ENCODE results near the gene ZNF792.
A peak's percentile ranks its signal among the peaks of the same experiment; 100 is the strongest.
"Not testable (repeated sequence)": the region's sequence is repeated elsewhere in the genome, so short reads cannot be mapped to it uniquely, and the experiment has no call there.

ZNF792 gene

DNA sequence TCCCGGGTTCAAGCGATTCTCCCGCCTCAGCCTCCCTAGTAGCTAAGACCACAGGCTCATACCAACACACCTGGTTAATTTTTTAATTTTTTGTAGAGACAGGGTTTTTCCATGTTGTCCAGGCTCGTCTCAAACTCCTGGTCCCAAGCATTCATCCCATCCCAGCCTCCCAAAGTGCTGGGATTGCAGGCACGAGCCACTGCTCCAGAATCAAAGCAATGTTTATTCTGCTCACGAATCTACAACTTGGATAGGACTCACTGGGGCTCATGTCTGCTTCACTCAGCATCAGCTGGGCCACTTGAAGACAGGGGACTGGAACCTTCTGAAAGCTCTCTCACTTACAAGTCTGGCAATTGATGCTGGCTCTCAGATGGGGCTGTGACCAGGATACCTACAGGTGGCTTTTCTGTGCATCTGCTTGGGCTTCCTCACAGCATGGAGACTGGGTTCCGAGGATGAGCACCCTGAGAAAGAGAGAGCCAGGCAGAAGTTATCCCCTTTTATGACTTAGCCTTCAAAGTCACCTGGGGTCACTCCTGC, 8.2 kb upstream of the ZNF792 start:
- Histone ChIP-seq H4K8ac (ENCODE audit: low read depth, low read length) (no peak overlapping the region), H2BK5ac (ENCODE audit: low read depth, low read length, poor library complexity) (no peak overlapping the region), H3K4me2 (ENCODE audit: low read length) (no peak overlapping the region), H3K4me3 (ENCODE audit: low read depth, low read length) (no peak overlapping the region), H3K23ac (ENCODE audit: low read length) (no peak overlapping the region), H3K27ac (ENCODE audit: low read depth, low read length) (no peak overlapping the region), H3K79me2 (ENCODE audit: control insufficient read depth, insufficient read depth, low read length, poor library complexity) (no peaks in the 10 kb centered on the region), H3K18ac (ENCODE audit: low read length) (no peak overlapping the region), H3K79me1 (ENCODE audit: low read length) (no peaks in the 10 kb centered on the region), H3K9me3 (ENCODE audit: insufficient read depth, low read depth, low read length) (peaks cover 17% of the 10 kb centered on the region), H3K14ac (ENCODE audit: low read length) (no peak overlapping the region), H3K4me1 (ENCODE audit: control insufficient read depth in 1 of 2, insufficient read depth in 2 of 2, low read length in 2 of 2) (no peaks in the 10 kb centered on the region), H2BK12ac (ENCODE audit: low read length) (no peak overlapping the region), H4K91ac (ENCODE audit: low read depth, low read length) (no peak overlapping the region), H2AK5ac (ENCODE audit: low read length) (no peak overlapping the region), H3K36me3 (ENCODE audit: control insufficient read depth in 1 of 2, insufficient read depth in 2 of 2, low read length in 2 of 2) (no peaks in the 10 kb centered on the region), H3K4ac (ENCODE audit: low read depth, low read length) (no peak overlapping the region), H2AFZ (ENCODE audit: insufficient read depth, low read length, poor library complexity) (no peak overlapping the region), H3K9ac (ENCODE audit: low read length) (no peak overlapping the region), H4K12ac (ENCODE audit: low read depth, low read length) (no peak overlapping the region), H3K27me3 (ENCODE audit: insufficient read depth, low read length) (no peaks in the 10 kb centered on the region), H2BK120ac (ENCODE audit: insufficient read depth, low read length, poor library complexity) (no peak overlapping the region)
- WGBS (ENCODE audit: extremely low coverage, insufficient coverage, insufficient read length) = no CpG with 5 or more reads among the region's 7 CpGs
- no peak for DNase-seq

DNA sequence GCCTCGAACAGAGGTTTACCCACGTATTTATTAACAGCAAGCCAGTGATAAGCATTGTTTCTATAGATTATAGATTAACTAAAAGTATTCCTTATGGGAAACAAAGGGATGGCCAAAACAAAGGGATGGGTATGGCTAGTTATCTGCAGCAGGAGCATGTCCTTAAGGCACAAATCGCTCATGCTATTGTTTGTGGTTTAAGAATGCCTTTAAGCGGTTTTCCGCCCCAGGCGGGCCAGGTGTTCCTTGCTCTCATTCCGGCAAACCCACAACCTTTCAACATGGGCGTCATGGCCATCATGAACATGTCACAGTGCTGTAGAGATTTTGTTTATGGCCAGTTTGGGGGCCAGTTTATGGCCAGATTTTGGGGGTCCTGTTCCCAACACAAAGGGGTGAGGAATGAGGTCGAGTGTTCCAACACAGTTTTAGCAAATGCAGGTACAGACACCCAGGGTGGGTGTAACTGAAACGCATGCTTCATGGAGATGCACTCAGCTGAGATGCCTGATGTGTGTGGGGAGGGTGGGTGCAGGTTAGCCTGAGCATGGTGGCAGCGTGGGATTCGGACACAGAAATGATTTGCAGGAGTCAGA, 6.3 kb upstream of the ZNF792 start:
- peak in 1 of 2 donors; percentile 23 for DNase-seq
- not testable (repeated sequence) for H2AK5ac ChIP-seq (ENCODE audit: low read length); H3K4ac ChIP-seq (ENCODE audit: low read depth, low read length)

DNA sequence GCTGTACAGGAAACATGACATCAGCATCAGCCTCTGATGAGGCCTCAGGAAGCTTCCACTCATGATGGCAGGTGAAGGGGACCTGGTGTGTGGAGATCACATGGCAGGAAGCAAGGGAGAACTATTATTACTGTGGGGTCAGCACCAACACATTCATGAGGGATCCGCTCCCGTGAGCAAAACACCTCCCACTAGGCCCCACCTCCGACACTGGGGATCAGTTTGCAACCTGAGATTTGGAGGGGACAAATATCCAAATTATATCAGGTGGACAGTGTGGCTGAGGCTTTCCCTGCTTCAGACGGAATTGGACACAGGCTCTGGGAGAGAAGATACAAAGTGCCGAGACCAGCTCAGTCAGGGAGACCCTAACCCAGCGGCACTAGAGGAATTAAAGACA, 5.7 kb upstream of the ZNF792 start:
- H2BK120ac ChIP-seq (ENCODE audit: insufficient read depth, low read length, poor library complexity) = no peak overlapping the region
- H2BK12ac ChIP-seq (ENCODE audit: low read length) = no peak overlapping the region
- WGBS (ENCODE audit: extremely low coverage, insufficient coverage, insufficient read length) = no CpG with 5 or more reads among the region's 6 CpGs

More for the DNA sequence above, 6.3 kb upstream of the ZNF792 start:
- not testable (repeated sequence) for H3K18ac ChIP-seq (ENCODE audit: low read length); H3K23ac ChIP-seq (ENCODE audit: low read length); H3K4me1 ChIP-seq (ENCODE audit: control insufficient read depth in 1 of 2, insufficient read depth in 2 of 2, low read length in 2 of 2); H3K27ac ChIP-seq (ENCODE audit: low read depth, low read length); H3K27me3 ChIP-seq (ENCODE audit: insufficient read depth, low read length); H2BK12ac ChIP-seq (ENCODE audit: low read length); H4K8ac ChIP-seq (ENCODE audit: low read depth, low read length); H3K9ac ChIP-seq (ENCODE audit: low read length); H4K12ac ChIP-seq (ENCODE audit: low read depth, low read length); H2BK120ac ChIP-seq (ENCODE audit: insufficient read depth, low read length, poor library complexity); H3K79me2 ChIP-seq (ENCODE audit: control insufficient read depth, insufficient read depth, low read length, poor library complexity); H2AFZ ChIP-seq (ENCODE audit: insufficient read depth, low read length, poor library complexity); H3K36me3 ChIP-seq (ENCODE audit: control insufficient read depth in 1 of 2, insufficient read depth in 2 of 2, low read length in 2 of 2); H3K14ac ChIP-seq (ENCODE audit: low read length); H3K4me2 ChIP-seq (ENCODE audit: low read length); H3K4me3 ChIP-seq (ENCODE audit: low read depth, low read length); H3K79me1 ChIP-seq (ENCODE audit: low read length); H2BK5ac ChIP-seq (ENCODE audit: low read depth, low read length, poor library complexity); H4K91ac ChIP-seq (ENCODE audit: low read depth, low read length)
- peaks cover 11% of the 10 kb centered on the region for H3K9me3 ChIP-seq (ENCODE audit: insufficient read depth, low read depth, low read length)
- no CpG with 5 or more reads among the region's 12 CpGs for WGBS (ENCODE audit: extremely low coverage, insufficient coverage, insufficient read length)

DNA sequence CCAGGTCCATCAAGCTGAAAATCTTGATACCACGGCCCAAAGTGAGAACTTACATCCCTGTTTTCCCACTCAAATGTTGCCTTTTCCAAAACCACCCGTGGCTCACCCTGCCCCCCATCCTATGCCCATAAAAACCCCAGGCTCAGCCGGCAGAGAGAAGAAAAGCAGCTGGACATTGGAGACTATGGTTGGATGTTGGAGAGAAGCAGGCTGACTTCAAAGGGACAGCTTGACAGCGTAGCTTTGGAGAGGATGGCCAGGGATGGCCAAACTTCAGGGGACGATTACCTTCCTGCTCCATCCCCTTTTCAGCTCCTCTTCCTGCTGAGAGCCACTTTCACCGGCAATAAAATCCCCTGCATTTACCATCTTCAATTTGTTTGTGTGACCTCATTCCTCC, 3.5 kb upstream of the ZNF792 start:
- Histone ChIP-seq H4K91ac (ENCODE audit: low read depth, low read length) (no peak overlapping the region), H3K9me3 (ENCODE audit: insufficient read depth, low read depth, low read length) (peaks cover 11% of the 10 kb centered on the region), H2BK5ac (ENCODE audit: low read depth, low read length, poor library complexity) (no peak overlapping the region), H3K4me2 (ENCODE audit: low read length) (no peak overlapping the region), H3K4me1 (ENCODE audit: control insufficient read depth in 1 of 2, insufficient read depth in 2 of 2, low read length in 2 of 2) (peaks cover 9 to 11% of the 10 kb centered on the region in 2 experiments), H3K27ac (ENCODE audit: low read depth, low read length) (no peak overlapping the region), H2BK12ac (ENCODE audit: low read length) (no peak overlapping the region), H2AFZ (ENCODE audit: insufficient read depth, low read length, poor library complexity) (no peak overlapping the region), H3K23ac (ENCODE audit: low read length) (no peak overlapping the region), H3K14ac (ENCODE audit: low read length) (no peak overlapping the region), H2BK120ac (ENCODE audit: insufficient read depth, low read length, poor library complexity) (no peak overlapping the region), H3K79me2 (ENCODE audit: control insufficient read depth, insufficient read depth, low read length, poor library complexity) (peaks cover 3% of the 10 kb centered on the region), H3K4me3 (ENCODE audit: low read depth, low read length) (no peak overlapping the region), H3K36me3 (ENCODE audit: control insufficient read depth in 1 of 2, insufficient read depth in 2 of 2, low read length in 2 of 2) (no peaks in the 10 kb centered on the region), H3K18ac (ENCODE audit: low read length) (no peak overlapping the region), H4K8ac (ENCODE audit: low read depth, low read length) (no peak overlapping the region), H3K9ac (ENCODE audit: low read length) (no peak overlapping the region), H2AK5ac (ENCODE audit: low read length) (no peak overlapping the region), H3K4ac (ENCODE audit: low read depth, low read length) (no peak overlapping the region), H3K79me1 (ENCODE audit: low read length) (peaks cover 7% of the 10 kb centered on the region), H4K12ac (ENCODE audit: low read depth, low read length) (no peak overlapping the region), H3K27me3 (ENCODE audit: insufficient read depth, low read length) (no peaks in the 10 kb centered on the region)
- WGBS (ENCODE audit: extremely low coverage, insufficient coverage, insufficient read length) = no CpG with 5 or more reads among the region's 6 CpGs
- no peak for DNase-seq

More for the DNA sequence above, 5.7 kb upstream of the ZNF792 start:
- Histone ChIP-seq H3K36me3 (ENCODE audit: control insufficient read depth in 1 of 2, insufficient read depth in 2 of 2, low read length in 2 of 2) (no peaks in the 10 kb centered on the region), H3K4me2 (ENCODE audit: low read length) (no peak overlapping the region), H3K4me1 (ENCODE audit: control insufficient read depth in 1 of 2, insufficient read depth in 2 of 2, low read length in 2 of 2) (no peaks in the 10 kb centered on the region), H3K23ac (ENCODE audit: low read length) (no peak overlapping the region), H3K27ac (ENCODE audit: low read depth, low read length) (no peak overlapping the region), H3K27me3 (ENCODE audit: insufficient read depth, low read length) (no peaks in the 10 kb centered on the region), H3K4ac (ENCODE audit: low read depth, low read length) (no peak overlapping the region), H3K79me2 (ENCODE audit: control insufficient read depth, insufficient read depth, low read length, poor library complexity) (no peaks in the 10 kb centered on the region), H2AFZ (ENCODE audit: insufficient read depth, low read length, poor library complexity) (no peak overlapping the region), H4K12ac (ENCODE audit: low read depth, low read length) (no peak overlapping the region), H2AK5ac (ENCODE audit: low read length) (no peak overlapping the region), H4K8ac (ENCODE audit: low read depth, low read length) (no peak overlapping the region), H3K18ac (ENCODE audit: low read length) (no peak overlapping the region), H4K91ac (ENCODE audit: low read depth, low read length) (no peak overlapping the region), H3K4me3 (ENCODE audit: low read depth, low read length) (no peak overlapping the region), H3K14ac (ENCODE audit: low read length) (no peak overlapping the region), H3K9me3 (ENCODE audit: insufficient read depth, low read depth, low read length) (peaks cover 11% of the 10 kb centered on the region), H3K79me1 (ENCODE audit: low read length) (no peaks in the 10 kb centered on the region), H2BK5ac (ENCODE audit: low read depth, low read length, poor library complexity) (no peak overlapping the region), H3K9ac (ENCODE audit: low read length) (no peak overlapping the region)
- no peak for DNase-seq

All from trophoblast cell (in vitro differentiated cells and primary cell).